HG03575 (cell line): ENCODE results near the gene FOXO6.

Experiments used
- ATAC-seq: cut with Tn5 transposase; IDR thresholded peaks from one replicate; pipeline ENCODE4 v1.9.1; 2021; ENCODE audit not compliant: unreplicated experiment, insufficient number of reproducible peaks, low FRiP score; ENCODE audit errors: extremely low read depth

Gene FOXO6

GRCh38 chr1:41416081-41416480 is 54.8 kb downstream of the FOXO6 start:
- no peak for ATAC-seq

- no peak for ATAC-seq
These were observed 55.5 kb downstream of the FOXO6 start for GRCh38 chr1:41416552-41417334.

- ATAC-seq = no peak
These were observed 56.1 kb downstream of the FOXO6 start for GRCh38 chr1:41417335-41417682.

- ATAC-seq = no peak
These were observed 56.5 kb downstream of the FOXO6 start for GRCh38 chr1:41417746-41418145.

GRCh38 chr1:41418857-41419583 is 57.8 kb downstream of the FOXO6 start:
- ATAC-seq = no peak

GRCh38 chr1:41419584-41420295 is 58.5 kb downstream of the FOXO6 start:
- ATAC-seq = no peak

- no peak for ATAC-seq
These were observed 59.1 kb downstream of the FOXO6 start for GRCh38 chr1:41420351-41420750.

GRCh38 chr1:41420860-41421259 is 59.6 kb downstream of the FOXO6 start:
- ATAC-seq = no peak

- ATAC-seq = no peak
These were observed 61.1 kb downstream of the FOXO6 start for GRCh38 chr1:41422306-41422705.

- ATAC-seq = no peak
These were observed 62.4 kb downstream of the FOXO6 start for GRCh38 chr1:41423511-41424191.

GRCh38 chr1:41424581-41425118 is 63.4 kb downstream of the FOXO6 start:
- ATAC-seq = no peak

- ATAC-seq = no peak
These were observed 64.1 kb downstream of the FOXO6 start for GRCh38 chr1:41425369-41425768.

- ATAC-seq = no peak
These were observed 65.1 kb downstream of the FOXO6 start for GRCh38 chr1:41426201-41426890.

- no peak for ATAC-seq
These were observed 66.1 kb downstream of the FOXO6 start for GRCh38 chr1:41427122-41427913.

- no peak for ATAC-seq
These were observed 66.9 kb downstream of the FOXO6 start for GRCh38 chr1:41427916-41428737.

- ATAC-seq = no peak
These were observed 67.8 kb downstream of the FOXO6 start for GRCh38 chr1:41428738-41429640.
